ENCODE measurements around the gene STXBP5.

DNA sequence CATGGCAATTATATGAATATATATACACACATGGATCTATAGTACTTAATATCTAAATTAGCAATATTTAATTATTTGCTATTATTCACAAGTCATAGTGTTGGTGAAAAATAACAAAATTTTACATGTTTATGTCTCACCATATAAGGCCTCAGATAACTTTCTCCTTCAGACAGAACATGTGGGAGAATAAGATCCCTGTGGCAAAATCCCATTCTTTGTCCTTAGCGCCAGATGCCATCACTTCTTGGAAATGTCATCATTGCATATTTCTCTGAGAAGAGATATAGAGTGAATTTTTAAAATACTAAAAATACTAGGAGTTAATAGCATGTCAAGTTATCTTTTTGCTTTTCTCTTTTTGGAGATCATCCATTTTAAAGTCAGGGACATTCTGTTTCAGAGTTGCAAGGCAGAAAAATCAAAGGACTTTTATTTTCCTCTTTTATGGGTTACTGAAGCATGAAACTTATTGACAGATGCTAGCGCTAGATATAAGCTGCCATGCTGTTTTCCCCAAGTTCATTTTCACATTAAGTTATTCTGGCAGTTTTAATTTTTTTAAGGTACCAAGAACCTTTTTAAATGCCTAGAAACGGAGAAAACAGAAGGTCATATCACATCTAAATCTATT is 30.4 kb upstream of the STXBP5 start:
- TF ChIP-seq, protein P1, sequence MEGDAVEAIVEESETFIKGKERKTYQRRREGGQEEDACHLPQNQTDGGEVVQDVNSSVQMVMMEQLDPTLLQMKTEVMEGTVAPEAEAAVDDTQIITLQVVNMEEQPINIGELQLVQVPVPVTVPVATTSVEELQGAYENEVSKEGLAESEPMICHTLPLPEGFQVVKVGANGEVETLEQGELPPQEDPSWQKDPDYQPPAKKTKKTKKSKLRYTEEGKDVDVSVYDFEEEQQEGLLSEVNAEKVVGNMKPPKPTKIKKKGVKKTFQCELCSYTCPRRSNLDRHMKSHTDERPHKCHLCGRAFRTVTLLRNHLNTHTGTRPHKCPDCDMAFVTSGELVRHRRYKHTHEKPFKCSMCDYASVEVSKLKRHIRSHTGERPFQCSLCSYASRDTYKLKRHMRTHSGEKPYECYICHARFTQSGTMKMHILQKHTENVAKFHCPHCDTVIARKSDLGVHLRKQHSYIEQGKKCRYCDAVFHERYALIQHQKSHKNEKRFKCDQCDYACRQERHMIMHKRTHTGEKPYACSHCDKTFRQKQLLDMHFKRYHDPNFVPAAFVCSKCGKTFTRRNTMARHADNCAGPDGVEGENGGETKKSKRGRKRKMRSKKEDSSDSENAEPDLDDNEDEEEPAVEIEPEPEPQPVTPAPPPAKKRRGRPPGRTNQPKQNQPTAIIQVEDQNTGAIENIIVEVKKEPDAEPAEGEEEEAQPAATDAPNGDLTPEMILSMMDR (conservative IDR thresholded peaks at IDR 0.05; ENCODE audit: low read depth, low read length), result no peak
- no peak for TF ChIP-seq FOS (IDR thresholded peaks at IDR 0.05; ENCODE audit: low read depth, low read length)
- TF ChIP-seq POLR2A (IDR thresholded peaks at IDR 0.05; ENCODE audit: low read depth, low read length), result no peak
- TF ChIP-seq MAFK (IDR thresholded peaks at IDR 0.05; ENCODE audit: low read depth, low read length), result no peak
- TF ChIP-seq, protein P2, sequence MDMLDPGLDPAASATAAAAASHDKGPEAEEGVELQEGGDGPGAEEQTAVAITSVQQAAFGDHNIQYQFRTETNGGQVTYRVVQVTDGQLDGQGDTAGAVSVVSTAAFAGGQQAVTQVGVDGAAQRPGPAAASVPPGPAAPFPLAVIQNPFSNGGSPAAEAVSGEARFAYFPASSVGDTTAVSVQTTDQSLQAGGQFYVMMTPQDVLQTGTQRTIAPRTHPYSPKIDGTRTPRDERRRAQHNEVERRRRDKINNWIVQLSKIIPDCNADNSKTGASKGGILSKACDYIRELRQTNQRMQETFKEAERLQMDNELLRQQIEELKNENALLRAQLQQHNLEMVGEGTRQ (IDR thresholded peaks at IDR 0.05; ENCODE audit: low read depth, low read length), result no peak

All from IMR-90 (cell line).